Measurements from ENCODE around the gene MFGE8. TPM values are rescaled to one million over a fixed set of nuclear protein-coding genes. Genes with fewer than 3 reads are reported as not detected.
"Not testable (repeated sequence)": the region's sequence is repeated elsewhere in the genome, so short reads cannot be mapped to it uniquely, and the experiment has no call there.

The MFGE8 gene
- total RNA-seq, 4 donors from 2014 or later = 212 to 664 (median 370) TPM

- Histone ChIP-seq H3K9me3 (no peaks in the 10 kb centered on the region), H3K4me3 (no peak overlapping the region), H3K36me3 (no peaks in the 10 kb centered on the region), H3K27ac (no peak overlapping the region), H3K4me1 (no peaks in the 10 kb centered on the region), H3K27me3 (no peaks in the 10 kb centered on the region)
- intact Hi-C loops (cut with DNase I; ENCODE audit: low total_unique reads) = no loop called here
- DNase-seq = no peak
- TF ChIP-seq, protein P1, sequence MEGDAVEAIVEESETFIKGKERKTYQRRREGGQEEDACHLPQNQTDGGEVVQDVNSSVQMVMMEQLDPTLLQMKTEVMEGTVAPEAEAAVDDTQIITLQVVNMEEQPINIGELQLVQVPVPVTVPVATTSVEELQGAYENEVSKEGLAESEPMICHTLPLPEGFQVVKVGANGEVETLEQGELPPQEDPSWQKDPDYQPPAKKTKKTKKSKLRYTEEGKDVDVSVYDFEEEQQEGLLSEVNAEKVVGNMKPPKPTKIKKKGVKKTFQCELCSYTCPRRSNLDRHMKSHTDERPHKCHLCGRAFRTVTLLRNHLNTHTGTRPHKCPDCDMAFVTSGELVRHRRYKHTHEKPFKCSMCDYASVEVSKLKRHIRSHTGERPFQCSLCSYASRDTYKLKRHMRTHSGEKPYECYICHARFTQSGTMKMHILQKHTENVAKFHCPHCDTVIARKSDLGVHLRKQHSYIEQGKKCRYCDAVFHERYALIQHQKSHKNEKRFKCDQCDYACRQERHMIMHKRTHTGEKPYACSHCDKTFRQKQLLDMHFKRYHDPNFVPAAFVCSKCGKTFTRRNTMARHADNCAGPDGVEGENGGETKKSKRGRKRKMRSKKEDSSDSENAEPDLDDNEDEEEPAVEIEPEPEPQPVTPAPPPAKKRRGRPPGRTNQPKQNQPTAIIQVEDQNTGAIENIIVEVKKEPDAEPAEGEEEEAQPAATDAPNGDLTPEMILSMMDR (IDR thresholded peaks at IDR 0.05) = no peak
- TF ChIP-seq POLR2A (IDR thresholded peaks at IDR 0.05) = no peak
Measured at GRCh38 chr15:88930579-88930978, 17.4 kb upstream of the MFGE8 start.

GRCh38 chr15:88929358-88930098 lies 16.3 kb upstream of the MFGE8 start:
- intact Hi-C loops (cut with DNase I; ENCODE audit: low total_unique reads); H3K27ac ChIP-seq; H3K4me1 ChIP-seq; H3K36me3 ChIP-seq; H3K4me3 ChIP-seq; H3K9me3 ChIP-seq; DNase-seq; H3K27me3 ChIP-seq: not testable (repeated sequence)

DNA sequence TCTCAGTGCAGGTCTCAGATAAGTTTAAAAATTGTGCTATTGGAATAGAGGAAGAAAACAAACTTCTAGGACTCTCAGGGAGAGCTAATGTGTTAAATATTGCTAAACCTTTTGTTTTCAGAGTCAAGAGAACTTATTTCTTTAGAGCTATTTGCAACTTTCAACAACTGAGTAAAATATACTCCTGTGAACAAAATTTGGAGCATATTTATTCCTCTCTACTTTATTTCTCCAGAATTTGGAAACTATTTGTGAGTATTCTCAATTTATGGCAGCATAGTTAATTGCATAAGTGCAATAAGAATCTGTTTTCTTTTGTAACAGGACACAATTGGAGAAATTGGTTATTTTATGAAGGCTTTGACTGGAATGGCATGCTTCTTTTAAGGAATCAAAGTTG lies 15.0 kb upstream of the MFGE8 start:
- DNase-seq; H3K4me3 ChIP-seq; H3K9me3 ChIP-seq; H3K36me3 ChIP-seq; H3K27ac ChIP-seq; H3K4me1 ChIP-seq; intact Hi-C loops (cut with DNase I; ENCODE audit: low total_unique reads); H3K27me3 ChIP-seq: not testable (repeated sequence)

GRCh38 chr15:88925648-88926047 lies 12.5 kb upstream of the MFGE8 start:
- DNase-seq; intact Hi-C loops (cut with DNase I; ENCODE audit: low total_unique reads): not testable (repeated sequence)

DNA sequence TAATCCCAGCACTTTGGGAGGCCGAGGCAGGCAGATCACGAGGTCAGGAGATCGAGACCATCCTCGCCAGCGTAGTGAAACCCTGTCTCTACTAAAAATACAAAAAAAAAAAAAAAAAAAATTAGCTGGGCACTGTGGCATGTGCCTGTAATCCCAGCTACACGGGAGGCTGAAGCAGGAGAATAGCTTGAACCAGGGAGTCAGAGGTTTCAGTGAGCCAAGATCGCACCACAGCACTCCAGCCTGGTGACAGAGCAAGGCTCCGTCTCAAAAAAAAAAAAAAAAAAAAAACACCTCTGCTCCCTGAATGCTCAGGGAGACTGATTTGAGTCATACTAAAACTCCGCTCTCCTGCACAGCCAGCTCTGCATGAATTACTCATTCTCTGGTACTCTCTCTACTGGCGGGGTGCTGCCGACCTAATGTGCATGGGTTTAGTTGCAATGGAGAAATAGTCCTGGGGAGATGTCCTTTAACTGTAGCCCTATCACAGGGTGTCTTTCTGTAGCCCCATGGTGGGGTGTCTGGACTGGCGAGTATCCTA lies 7.8 kb upstream of the MFGE8 start:
- H3K27ac ChIP-seq; H3K36me3 ChIP-seq; H3K9me3 ChIP-seq; H3K27me3 ChIP-seq; DNase-seq; H3K4me3 ChIP-seq; H3K4me1 ChIP-seq; intact Hi-C loops (cut with DNase I; ENCODE audit: low total_unique reads): not testable (repeated sequence)

More at GRCh38 chr15:88925648-88926047, 12.5 kb upstream of the MFGE8 start:
- H3K27ac ChIP-seq, H3K27me3 ChIP-seq, H3K4me1 ChIP-seq, H3K4me3 ChIP-seq, H3K9me3 ChIP-seq, H3K36me3 ChIP-seq: not testable (repeated sequence)

GRCh38 chr15:88920186-88920891 lies 7.2 kb upstream of the MFGE8 start:
- Histone ChIP-seq H3K36me3 (no peaks in the 10 kb centered on the region), H3K9me3 (no peaks in the 10 kb centered on the region), H3K27me3 (no peaks in the 10 kb centered on the region), H3K4me1 (no peaks in the 10 kb centered on the region), H3K27ac (no peak overlapping the region), H3K4me3 (no peak overlapping the region)
- intact Hi-C loops (cut with DNase I; ENCODE audit: low total_unique reads) = no loop called here
- TF ChIP-seq, protein P1 (IDR thresholded peaks at IDR 0.05) = no peak
- TF ChIP-seq POLR2A (IDR thresholded peaks at IDR 0.05) = no peak
- DNase-seq = no peak

DNA sequence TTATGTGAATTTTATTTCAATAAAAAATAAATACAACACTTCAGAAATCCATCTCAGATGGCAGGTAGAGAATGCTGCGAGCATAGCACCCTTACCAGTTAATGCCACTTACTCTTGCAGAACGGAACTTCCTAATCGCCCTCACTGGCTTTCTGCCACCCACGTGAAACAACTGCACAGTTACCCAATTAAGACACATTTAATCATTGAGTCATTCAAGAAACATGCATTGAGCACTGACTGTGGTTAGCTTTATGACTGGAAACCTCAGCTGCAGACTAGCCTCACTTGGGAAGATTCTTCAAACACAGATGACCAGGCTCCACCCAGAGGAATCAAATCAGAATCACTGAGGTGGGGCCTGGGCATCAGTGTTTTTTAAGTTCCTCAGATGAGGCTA lies 5.6 kb upstream of the MFGE8 start:
- intact Hi-C loops (cut with DNase I; ENCODE audit: low total_unique reads) = no loop called here
- peak; percentile 61 to 78 for DNase-seq
- H3K27me3 ChIP-seq = no peaks in the 10 kb centered on the region
- no peak overlapping the region for H3K27ac ChIP-seq
- H3K4me1 ChIP-seq = no peaks in the 10 kb centered on the region
- H3K36me3 ChIP-seq = no peaks in the 10 kb centered on the region
- H3K9me3 ChIP-seq = no peaks in the 10 kb centered on the region
- no peak overlapping the region for H3K4me3 ChIP-seq
- no peak for TF ChIP-seq POLR2A (IDR thresholded peaks at IDR 0.05)
- TF ChIP-seq, protein P1 (IDR thresholded peaks at IDR 0.05) = peak in 1 of 4 experiments; percentile 6

Data from uterus (tissue), 4 donors.